Measurements from ENCODE around the gene EEPD1.
"Not testable (repeated sequence)": the region's sequence is repeated elsewhere in the genome, so short reads cannot be mapped to it uniquely, and the experiment has no call there.

Gene EEPD1

DNA sequence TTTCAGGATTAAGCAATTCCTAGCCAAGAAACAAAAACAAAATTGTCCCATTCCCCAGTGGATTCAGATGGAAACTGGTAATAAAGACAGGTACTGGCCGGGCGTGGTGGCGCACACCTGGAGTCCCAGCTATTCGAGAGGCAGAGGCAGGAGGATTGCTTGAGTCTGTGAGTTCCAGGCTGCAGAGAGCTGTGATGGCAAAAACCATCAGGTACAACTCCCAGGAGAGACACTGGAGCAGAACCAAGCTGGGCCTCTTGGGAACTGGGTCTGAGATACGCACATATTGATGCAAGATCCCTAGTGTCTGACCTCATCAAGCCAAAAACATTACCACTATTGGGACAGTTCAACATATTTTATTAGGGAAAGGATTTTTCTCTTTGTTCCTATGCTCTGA lies 152.6 kb downstream of the EEPD1 start:
- DNase-seq, result no peak

DNA sequence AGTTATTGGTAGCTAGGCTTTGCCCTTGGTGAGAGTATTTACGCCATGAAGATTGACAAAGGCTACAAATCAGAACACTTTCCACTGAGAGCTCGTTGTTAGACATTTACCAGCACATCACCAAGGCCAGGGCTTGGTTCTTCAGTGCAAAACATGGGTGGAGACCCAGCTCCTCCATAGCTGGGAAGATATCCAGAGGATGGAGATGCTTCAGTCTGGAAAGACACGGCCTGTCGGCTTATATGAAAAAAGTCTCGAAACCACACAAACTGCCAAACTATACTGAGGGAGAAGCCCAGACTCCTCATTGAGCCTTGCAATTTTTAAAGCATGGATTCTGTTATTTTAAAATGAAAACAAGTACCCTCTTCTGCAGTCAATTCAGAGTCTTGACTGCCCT lies 153.2 kb downstream of the EEPD1 start:
- DNase-seq, result no peak

DNA sequence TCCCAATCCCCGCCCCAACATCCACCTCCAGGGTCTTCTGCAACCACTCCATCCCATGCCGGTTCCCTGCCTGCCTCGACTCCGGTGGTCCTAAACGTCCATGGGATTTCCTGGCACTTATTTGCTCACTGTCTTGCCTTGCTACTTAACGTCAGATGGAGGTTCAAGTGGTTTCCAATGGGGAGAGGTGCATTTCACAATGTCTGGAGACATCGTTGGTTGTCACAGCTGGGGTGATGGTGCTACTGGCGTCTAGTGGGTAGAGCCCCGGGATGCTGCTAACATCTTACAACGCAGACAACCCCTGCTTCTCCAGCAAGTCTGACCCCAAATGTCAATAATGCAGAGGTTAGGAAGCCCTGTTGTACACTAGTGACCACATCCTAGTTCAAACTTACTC lies 153.7 kb downstream of the EEPD1 start:
- no peak for DNase-seq

DNA sequence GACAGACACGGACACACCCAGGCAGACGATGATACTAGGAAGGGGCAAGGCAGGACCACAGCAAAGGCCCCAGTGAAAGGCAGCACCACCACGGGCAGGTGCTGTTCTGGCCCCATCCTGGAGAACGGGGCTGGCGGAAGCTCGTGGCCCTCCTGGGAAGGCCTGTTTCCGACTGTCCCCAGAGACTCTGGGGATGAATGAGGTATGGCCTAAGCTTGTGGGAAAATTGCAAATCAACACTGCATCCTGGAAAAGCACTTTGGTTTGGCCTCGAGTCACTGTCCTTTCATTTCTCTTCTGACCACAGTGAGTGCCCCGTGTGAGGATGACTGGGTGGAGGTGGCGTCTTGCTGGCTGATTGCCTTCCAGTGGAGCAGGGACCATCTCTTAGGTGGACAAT lies 155.0 kb downstream of the EEPD1 start:
- no peak for DNase-seq

DNA sequence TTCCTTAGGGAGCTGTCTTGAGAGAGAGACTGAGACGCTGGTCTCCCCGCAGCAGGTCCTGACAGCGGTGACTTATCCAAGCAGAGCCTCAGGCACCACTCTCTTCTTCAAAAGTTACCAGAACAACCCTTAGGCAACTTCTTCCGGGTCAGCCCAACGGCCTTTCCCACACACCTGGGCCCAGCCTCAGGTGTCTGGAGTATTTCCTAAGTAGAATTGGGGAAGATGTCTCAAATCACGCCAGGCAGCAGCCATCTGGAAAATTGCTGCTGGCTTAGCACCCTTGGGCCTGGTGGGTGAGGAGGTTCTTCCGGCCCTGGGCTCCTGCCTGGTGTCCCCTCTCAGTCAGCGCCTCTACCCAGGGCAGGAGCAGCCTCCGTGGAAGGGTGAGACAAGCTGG lies 156.2 kb downstream of the EEPD1 start:
- no peak for DNase-seq

DNA sequence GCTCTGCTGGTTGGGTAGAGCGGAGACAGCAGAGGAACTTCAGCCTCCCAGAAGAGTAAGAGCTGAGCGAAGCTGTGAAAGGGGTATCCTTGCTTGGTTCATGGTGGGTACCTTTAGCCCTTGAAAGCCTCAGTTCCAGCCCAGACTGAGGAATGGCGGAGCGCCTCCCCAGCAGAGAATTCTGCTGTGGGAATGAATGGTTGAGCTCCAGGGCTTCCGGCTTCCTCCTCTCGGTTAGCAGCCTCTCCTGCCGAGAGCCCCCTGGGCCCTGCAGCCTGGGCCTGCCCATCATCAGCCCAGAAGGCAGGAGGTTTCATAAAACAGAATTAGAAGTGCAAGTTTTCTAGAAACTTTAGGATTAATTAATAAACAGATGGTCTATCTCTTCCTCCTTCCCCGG lies 156.7 kb downstream of the EEPD1 start:
- no peak for DNase-seq

DNA sequence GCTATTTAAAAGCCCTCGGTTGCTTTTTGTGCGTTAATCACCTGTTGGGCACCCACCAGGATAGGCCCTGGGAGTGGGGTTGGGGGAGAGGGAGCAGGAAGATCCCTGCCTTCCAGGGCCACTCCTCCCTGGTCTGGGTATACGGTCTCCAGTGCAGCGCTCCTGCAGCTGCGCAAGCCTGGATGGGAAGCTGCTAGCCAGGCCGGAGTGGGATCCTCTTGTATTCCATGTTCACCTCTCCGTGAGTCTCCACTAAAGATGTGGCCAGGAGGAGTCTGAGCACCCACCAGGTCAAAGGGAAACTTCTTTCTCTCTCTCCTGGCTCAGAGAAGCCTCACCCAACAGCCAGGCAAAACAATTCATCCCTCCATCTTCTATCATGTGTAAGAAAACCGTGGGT lies 157.8 kb downstream of the EEPD1 start:
- no peak for DNase-seq

DNA sequence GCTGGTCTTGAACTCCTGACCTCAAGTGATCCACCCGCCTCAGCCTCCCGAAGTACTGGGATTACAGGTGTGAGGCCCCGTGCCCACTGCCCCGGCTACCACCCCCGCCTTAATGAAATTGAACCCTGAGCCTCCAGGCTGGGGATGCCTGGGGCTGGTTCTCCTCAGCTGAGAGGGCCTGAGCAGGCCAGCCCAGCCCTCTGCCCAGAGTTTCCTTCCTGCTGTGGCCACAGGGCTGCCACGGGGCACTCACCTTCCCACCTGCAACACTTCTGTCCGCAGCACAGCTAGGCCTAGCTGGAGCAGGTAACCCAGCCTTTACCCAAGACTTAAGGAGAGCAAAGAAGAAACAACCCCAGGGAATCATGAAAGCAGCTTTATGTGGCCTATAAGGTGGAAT lies 158.5 kb downstream of the EEPD1 start:
- no peak for DNase-seq

DNA sequence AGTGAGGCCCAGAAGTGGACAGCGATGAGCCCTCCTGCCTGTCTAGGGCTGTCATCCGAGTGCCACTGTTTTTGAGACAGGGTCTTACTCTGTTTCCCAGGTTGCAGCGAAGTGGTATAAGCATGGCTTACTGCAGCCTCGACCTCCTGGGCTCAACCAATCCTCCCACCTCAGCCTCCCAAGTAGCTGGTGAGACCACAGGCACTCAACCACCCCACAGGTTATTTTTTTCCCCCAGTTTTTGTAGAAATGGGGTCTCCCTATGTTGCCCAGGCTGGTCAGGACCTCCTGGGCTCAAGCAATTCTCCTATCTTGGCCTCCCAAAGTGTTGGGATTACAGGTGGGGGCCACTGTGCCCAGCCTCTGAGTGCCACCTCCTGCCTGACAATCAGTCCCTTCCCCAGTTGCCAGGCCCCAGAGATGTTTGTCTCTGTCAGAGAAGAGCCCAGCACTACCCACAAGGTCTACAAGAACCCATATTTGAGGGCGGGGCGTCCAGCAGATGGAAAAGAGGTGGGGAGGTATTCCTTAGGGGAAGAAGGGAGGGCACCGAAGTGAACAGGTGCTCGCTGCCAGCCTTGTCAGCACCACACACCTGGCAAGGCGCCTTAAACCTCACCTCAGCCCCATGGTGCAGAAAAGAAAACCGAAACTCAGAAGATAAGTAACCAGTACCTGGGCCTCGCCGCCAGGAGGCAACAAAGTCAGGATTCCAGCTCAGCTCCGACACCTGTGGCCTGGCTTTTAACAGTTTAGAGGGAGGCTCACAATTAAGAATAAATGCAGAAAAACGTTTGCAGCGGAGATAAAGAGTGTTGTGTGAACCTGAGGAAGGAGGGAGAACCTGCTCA lies 159.2 kb downstream of the EEPD1 start:
- DNase-seq, result no peak

DNA sequence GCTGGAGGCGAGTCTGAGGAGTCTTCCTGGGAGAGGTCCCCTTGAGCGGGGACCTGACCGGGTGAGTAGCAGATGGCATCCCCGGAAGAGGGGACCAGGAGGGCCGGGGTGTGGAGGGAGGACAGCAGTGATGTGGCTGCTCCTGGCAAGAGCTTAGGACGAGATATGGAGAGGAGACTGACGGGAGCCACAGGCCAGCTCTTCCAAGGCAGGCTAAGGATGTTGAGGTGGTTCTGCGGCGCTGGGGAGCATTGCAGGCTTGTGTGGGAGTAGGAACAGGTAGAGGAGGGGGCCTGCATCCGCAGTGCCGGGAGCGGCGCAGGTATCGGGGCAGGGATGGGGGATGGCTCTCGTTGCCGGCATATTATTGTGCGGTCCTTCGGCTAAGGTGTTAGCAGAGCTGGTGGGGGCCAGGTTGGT lies 159.9 kb downstream of the EEPD1 start:
- DNase-seq, result no peak

DNA sequence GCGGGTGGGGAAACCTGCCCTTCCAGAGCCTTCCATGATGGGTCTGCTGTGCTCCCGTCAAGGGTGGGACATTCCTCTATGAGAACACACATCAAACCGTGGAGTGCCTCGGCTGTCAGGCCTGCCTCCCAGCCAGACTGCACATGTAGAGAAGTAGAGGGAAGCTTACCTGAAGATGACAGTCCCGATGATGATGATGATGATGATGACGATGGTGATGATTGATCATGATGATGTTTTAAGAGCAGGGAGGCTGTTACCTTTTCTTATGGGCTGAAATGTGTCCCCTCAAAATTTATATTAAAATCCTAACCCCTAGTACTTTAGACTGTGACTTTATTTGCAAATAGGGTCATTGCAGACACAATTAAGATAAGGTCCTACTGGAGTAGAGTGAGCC lies 160.6 kb downstream of the EEPD1 start:
- DNase-seq, result no peak

DNA sequence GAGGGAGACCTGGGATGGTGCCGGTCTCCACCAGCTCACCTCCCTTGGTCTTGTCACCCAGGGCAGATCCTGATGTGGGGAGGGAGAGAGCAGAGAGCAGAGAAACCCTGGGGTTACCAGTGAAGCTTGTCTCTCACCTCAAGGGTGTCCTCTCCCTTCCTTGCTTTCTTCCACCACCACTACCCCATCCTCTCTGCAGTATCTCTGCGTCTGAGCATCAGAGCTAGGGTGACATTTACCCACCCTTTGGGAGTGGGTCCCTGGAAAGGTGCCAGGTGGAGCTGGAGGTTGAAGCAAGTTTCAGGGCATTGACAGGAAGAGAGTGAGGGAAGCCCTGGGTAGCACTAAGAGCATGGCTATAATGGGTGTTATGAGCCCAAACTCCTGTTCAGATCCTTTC lies 161.4 kb downstream of the EEPD1 start:
- DNase-seq, result no peak

DNA sequence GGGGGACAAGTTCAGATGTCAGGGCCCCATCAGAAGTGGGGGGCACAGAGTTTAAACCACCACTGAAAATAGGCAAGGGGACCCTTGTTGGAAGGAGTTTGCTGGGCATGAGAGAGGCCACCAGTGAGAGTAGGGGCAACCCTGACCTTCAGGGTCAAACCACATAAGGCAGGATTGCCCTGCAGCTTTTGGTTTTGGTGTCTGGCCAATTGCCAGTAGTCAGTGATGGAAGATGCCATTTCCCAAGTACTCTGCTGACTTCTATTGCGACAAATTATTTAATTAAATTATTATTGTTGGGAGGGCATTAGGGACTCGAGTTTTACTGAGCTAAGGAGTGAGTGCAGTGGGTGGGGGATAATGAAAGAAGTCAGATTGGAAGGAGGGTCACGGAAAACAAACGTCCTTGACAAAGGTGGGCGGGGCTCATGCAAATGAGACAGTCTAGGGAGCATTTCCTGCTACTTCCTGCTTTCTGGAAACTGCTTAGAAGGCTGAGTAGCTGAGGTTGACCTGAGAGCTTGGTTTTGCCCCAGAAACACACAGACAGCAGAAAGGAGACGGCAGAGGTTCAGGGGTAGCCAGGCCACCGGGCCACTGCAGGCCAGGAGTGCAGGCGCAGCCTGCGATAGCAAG lies 162.4 kb downstream of the EEPD1 start:
- DNase-seq, result no peak

DNA sequence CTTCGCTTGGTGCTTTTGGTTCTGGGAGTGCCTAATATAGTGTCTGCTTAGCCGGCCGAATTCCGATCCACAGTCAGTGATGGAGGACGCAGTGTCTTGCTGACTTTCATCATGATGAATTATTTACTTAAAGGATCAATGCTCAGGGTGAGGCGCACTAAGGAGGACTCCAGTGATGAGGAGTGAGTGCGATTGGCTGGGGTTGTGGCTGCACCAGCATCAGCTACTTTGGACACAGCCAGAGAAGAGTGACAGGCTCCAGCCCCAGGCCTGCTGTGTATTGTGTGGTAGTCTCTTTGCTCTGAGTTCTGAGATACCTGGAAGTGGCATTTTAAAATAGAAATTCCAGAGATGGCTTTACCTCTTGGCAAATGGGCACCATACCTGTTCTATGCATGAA lies 163.3 kb downstream of the EEPD1 start:
- no peak for DNase-seq

DNA sequence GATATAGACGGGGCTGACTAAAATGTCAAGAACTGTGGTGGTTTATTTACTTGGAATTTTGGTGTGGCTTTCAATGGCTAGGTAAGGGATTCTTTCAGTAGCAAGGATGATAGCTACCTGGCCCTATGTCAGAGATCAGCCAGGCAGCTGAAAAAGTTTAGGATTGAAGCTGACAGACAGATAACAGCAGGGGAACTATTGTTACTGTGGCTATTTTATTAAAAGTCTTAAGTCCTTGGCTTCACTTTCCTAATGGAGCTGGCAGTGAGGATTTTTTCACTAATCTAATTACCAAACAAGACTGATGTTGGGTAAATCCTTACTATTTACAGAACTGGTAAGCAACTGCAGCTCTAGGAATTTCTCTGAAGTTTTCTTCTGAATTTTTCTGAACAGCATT lies 164.2 kb downstream of the EEPD1 start:
- DNase-seq, result no peak

DNA sequence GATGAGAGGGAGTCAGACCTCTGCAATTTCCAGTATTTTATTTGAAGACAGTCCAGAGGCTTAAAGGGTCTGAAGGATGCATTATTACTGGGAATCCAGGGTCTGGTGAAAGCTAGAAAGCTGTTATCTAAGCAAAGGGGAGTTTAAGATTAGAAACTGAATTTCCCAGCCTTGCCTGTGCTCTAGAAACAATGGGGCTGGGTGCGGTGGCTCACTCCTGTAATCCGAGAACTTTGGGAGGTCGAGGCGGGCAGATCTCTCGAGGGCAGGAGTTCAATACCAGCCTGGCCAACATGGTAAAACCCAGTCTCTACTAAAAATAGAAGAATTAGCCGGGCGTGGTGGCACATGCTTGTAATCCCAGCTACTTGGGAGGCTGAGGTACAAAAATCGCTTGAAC lies 165.1 kb downstream of the EEPD1 start:
- no peak for DNase-seq

DNA sequence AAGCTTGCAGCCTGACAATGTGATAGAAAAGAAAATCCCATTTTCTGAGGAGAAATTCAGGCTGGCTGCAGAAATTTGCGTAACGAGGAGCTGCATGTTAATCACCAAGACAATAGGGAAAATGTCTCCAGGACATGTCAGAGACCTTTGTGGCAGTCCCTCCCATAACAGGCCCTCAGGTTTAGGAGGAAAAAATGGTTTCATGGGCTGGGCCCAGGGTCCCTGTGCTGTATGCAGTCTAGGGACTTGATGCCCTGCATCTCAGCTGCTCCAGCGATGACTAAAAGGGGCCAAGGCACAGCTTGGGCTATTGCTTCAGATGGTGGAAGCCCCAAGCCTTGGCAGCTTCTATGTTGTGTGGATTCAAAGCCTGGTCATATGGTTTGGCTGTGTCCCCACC lies 168.2 kb downstream of the EEPD1 start:
- DNase-seq, result not testable (repeated sequence)

DNA sequence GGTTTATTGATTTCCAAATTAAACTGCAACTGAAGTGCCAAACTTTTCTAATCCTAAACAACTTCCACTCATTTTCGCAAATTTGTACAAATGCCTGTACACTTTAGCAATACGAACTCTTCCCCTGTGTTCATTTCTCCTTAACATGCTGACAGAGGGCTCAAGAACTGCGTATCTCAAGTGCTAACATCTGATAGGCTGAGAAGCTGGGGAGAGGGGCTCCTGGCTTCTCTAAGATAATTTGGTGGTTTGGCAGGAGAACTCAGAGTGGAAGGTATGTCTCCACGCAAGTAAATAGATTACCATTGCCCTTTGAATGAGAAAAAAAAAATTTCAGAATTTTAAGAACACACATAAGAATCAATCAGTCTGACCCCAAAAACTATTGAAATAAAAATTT lies 183.3 kb downstream of the EEPD1 start:
- no peak for DNase-seq

DNA sequence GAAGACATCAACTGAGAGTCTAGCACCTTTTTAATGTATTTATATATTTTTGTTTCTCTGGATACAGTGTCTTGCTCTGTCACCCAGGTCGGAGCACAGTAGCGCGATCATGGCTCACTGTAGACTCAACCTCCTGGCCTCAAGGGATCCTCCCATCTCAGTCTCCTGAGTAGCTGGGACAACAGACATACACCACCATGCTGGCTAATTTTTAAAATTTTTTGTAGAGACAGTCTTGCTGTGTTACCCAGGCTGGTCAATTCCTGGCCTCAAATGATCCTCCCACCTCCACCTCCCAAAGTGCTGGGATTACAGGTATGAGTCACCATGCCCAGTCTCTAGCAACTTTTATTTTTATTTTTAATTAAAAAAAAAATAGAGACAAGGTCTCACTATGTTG lies 185.2 kb downstream of the EEPD1 start:
- no peak for DNase-seq

DNA sequence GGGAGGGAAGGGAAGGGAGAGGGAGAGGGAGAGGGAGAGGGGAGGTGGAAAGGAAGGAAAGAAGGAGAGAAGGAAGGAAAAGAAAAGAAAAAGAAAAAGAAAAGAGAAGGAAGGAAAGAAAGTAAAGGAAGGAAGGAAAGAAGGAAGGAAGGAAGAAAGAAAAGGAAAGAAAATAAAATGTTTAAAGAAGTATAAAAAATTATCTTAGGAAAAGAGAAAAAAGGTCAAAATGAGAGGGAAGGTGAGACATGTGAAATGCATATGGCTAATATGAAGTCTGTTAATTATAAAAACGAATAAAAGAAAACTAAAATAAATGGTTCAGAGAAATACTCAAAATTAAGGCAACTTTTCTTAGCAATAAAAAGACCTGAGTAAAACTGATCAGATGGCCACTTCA lies 190.5 kb downstream of the EEPD1 start:
- DNase-seq, result no peak

DNA sequence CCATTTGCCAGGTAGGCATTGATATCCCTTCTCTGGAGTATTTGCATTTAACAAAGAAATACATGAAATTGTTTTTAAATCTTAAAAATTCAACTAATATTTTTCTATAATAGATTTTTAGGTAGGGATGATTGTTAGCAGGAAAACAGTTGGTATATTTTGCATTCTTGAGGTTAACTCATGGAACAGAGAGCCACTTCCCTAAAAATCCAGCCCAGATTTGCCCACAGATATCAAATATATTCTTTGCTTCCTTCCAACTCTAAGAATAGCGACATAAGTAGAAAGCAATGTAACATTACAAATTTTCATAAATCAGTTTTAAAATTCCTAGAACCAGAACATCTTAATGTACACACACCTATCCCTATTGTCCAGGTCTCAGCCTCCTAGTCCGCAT lies 191.6 kb downstream of the EEPD1 start:
- no peak for DNase-seq

DNA sequence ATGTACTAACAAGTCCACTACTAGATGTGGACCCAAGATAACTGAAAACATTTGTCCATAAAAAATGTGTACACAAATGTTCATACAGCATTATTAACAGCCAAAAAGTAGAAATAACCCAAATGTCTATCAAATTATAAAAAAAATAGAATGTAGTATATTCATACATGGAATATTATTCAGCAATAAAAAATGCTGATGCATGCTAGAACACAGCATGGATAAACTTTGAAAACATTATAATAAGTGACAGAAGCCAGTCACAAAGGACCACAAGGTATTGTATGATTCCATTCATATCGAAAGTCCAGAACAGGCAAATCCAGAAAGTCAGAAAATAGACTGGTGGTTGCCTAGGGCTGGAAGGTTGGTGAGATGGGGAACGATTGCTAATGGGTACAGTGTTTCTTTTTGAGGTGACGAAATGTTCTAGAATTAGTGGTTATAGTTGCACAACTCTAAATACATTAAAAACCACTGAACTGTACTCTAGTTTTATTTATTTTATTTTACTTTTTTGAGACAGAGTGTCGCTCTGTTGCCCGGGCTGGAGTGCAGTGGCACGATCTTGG lies 193.3 kb downstream of the EEPD1 start:
- no peak for DNase-seq

DNA sequence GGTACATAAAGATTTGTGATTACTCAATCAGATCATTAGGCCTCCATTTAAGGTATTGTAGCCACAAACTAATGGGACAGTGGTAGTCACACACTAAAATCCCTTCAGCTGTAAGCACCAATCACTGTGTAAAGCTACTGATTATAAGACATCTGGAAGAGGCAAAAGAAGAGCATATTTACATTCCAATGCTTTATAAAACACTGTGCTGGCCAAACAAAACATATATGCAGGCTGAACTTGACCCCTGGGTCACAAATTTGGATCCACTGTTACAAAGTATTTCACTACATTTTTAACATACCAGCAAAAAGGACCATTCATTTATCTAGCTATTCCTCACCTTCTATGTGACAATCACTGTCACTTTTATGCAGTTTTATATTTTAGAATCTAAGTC lies 195.2 kb downstream of the EEPD1 start:
- no peak for DNase-seq

DNA sequence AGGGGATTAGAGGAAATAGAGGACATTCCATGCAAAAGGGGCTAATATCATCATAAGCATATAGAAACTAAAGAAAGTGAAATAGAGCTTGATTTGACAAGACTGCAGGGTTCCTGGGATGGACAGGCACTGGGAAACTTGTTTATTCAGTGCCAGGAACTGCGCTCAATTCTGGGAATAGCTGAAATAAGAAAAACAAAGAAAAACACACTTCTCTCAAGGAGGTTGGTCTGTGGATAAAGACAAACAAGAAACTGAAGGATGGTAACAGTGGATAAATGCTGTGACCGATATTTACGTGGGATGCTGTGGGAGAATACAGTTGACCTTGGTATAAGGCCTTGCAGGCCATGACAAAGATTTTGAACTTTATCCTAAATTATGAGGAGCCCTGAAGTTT lies 195.7 kb downstream of the EEPD1 start:
- DNase-seq, result no peak

DNA sequence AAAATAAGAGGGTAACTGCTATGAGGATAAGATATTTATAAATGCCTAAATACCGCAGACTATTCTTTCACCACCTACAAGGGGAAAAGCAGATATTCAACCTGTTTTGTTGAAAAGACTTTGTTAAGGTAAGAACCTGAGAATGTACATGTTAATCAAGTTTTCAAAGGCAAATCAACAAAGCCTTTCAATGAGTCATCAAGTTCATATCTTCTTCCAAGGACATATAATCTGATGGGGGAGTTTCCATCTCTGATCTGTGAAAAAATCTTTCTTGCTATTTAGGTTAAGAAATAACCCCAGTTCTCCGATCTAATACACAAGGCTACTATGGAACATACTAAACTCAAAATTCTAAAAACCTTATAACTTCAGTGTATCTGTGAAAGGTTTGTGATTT lies 196.6 kb downstream of the EEPD1 start:
- DNase-seq, result no peak

All from NCI-H1048 (cell line).